ENCODE data around the gene CDCA7L.
"Not testable (repeated sequence)": the region's sequence is repeated elsewhere in the genome, so short reads cannot be mapped to it uniquely, and the experiment has no call there.

CDCA7L gene

DNA sequence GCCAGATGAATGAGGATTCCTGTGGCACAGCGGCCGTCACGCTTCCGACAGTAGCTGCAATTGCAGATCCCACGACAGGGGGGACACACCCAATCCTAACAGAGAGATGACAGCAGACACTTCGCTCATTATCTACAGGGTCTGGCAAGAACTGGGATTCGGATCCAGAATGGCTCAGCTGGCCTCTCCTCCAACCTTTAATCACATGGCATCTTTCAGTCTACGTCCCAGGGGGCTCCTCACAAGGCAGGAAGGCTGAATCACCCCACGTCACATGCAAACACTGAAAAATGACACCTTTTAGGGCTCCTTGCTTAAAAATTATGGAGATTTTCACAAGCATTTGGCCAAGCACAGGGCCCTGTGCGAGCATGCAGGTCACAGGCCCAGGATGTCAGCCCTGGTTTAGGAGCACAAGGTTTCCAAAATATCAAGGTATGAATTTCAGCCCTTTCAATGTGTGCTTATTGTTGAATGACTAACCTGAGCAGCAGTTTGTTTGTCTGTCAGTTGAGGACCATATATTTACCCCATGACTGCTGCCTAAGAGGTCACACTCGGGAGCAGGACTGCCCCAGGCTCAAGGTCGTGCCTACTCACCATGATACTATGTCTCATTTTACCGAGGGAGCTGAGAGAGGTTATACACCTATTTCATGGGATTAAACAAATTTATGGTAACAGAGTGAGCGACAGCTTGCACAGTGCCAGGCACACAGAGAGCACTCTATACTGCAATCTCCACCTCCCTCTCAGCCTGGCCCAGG lies 42.5 kb downstream of the CDCA7L start:
- DNase-seq: no peak

- no peak for DNase-seq
These were observed 43.5 kb downstream of the CDCA7L start for GRCh38 chr7:21902240-21902639.

- no peak for DNase-seq
These were observed 47.3 kb downstream of the CDCA7L start for GRCh38 chr7:21898265-21898930.

DNA sequence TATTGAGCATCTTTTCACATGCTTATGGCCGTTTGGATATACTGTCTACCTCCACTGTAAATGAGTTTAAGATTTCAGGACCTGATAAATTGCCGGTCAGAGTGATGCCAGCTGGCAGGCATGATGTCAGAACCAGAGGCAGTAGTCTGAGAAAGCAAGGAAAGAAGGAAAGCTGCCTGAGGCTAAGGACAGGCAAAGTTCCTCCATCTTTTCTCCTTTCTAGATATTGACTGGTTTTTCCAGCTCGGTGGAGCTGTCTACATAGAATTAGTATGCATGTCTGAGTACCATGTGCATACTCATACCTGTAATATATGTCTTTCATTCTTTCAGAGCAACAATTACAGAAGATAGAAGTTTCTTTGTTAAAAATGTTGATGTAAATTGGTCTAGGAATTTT lies 52.3 kb downstream of the CDCA7L start:
- DNase-seq: no peak

DNA sequence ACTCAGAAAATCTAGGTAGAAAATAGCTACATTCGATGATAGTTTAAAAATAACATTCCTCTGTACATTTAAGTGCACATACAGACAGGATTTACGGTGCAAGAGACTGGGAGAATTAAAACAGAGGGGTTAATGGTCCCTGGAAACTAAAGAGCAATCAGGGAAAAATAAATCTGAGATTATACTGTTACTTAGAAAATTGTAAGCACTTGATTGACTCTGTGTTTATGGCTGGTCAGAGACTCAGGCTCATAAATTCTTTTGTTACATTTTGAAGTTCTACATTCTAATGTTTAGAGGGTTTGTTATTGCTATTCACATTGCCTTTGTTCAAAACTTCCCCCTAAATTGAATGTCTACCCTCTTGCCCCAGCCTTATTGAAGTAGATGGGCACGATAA lies 54.4 kb downstream of the CDCA7L start:
- DNase-seq: no peak

GRCh38 chr7:21887779-21888178 lies 57.9 kb downstream of the CDCA7L start:
- no peak for DNase-seq

DNA sequence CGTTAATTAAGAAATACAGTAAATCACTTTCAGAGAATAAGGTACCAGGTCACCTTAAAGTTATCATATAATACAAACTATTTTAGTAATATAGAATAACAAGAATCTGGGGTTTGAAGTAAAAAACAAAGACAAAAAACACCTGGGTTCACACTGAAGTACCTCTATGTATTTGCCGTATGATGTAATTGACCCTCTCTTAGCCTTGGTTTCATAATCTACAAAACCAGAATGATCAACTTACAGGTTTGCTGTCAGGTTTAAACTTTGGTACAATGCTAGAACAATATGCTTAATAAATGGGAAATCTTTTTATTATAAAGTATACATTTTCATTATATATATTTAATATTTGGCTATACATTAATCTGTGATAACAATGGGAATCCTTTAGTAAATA lies 58.3 kb downstream of the CDCA7L start:
- no peak for DNase-seq

DNA sequence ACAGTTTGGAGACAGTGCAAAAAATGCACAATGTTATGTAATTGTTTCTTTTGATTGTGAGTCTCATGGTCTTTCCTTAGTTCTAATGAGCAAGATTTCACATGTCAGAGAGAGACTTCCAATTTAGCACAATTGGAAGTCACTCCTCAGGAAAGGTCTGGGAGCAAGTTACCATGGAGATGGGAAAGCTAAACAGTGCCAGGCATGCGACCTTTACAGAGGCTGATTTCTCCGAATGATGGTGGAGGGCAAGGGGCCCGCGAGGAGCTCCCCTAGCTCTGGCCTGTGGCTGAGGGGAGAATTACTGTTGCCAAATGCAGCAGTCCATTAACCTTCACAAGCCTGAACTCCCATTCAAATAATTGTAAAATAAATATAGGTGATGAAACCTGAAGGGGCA lies 59.3 kb downstream of the CDCA7L start:
- no peak for DNase-seq

DNA sequence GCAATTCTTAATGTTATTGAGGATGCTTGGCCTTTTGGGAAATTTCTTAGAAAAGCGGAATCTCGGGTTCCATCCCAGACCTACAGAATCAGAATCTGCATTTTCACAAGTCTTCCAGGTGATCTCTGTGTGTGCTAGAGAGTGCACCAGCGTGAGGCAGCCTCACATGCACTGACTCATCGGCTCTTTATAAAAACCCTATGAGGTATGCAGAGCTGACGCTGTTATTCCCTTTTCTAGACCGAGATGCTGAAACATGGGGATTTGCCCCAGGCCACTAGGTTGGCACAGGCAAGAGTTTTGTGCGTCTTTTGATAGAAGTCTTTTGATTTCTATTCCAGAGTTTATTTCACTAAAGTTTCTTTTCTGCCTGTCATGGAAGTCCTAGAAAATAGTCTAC lies 61.2 kb downstream of the CDCA7L start:
- no peak for DNase-seq

GRCh38 chr7:21883501-21883900 lies 62.2 kb downstream of the CDCA7L start:
- not testable (repeated sequence) for DNase-seq

DNA sequence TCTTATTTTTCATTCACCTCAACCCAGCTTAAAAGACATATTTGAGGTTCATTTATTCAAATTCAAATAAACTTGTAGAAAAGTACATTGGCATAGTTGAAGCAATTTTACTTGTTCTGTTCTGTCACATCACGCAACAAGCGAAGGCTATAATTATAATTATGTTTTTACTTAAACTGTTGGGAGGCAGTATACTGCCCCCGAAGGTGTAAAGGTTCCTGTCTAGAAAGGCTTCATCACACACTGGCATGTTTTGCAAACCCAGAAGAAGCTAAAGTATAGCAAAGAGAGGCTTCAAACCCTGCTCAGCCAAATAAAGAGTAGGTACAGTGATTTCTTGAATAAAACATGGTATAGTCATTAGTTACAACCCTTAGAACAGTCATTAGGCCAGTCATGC lies 62.6 kb downstream of the CDCA7L start:
- no peak for DNase-seq

GRCh38 chr7:21869785-21870402 lies 75.8 kb downstream of the CDCA7L start:
- DNase-seq: no peak

GRCh38 chr7:21868576-21868850 lies 77.2 kb downstream of the CDCA7L start:
- DNase-seq: no peak

DNA sequence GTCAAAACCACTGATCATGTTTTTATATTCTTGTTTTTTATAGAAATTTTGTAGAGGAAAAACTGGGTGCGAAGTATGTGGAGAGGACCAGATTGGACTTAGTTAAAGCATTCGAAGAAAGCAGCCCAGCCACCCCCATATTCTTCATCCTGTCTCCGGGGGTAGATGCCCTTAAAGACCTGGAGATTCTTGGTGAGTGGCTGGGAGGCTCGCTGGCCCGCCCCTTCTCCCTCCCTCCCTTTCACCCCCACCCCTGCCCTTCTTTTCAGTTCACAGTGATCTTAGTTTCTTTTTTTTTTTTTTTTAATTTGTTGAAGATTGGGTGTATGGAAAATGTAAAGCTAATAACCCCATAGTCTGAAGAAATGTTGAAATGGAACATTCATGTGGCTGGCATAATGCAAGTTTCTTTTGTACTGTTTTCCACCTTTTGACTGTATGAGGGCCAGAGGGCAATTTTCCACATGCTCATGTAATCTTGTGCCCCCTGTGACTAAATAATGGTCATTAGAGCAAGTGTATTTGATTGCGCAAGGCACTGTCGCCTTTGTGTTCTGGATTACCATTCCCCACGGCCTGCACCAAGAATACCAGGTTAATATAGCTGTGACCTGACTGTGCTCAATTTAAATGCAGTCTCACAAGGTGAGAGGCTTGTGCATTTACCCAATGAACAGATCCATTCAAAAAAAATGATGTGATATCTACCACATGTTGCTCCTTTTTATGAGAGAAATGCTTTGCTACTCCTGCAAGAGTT lies 77.7 kb downstream of the CDCA7L start:
- no peak for DNase-seq

DNA sequence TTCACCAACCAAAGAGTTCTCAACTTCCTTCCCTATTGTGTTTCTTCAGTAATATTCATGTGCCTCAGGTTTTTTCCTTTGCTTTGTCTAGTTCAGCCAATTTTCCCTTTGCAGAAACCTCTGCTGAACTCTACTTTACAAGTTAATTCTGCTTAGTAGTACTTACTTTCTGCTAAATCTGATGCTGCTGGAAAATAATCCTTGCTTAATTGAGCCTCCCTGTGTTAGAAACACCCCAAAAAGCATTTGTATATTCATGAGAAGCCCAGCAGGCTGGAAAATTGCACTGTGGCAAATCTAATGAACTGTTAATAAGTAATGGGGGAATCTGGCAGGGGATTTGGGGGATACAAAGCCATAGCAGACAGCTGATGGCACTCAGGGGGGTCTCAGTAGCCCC lies 78.5 kb downstream of the CDCA7L start:
- DNase-seq: no peak

GRCh38 chr7:21866731-21867130 lies 79.0 kb downstream of the CDCA7L start:
- DNase-seq: no peak

DNA sequence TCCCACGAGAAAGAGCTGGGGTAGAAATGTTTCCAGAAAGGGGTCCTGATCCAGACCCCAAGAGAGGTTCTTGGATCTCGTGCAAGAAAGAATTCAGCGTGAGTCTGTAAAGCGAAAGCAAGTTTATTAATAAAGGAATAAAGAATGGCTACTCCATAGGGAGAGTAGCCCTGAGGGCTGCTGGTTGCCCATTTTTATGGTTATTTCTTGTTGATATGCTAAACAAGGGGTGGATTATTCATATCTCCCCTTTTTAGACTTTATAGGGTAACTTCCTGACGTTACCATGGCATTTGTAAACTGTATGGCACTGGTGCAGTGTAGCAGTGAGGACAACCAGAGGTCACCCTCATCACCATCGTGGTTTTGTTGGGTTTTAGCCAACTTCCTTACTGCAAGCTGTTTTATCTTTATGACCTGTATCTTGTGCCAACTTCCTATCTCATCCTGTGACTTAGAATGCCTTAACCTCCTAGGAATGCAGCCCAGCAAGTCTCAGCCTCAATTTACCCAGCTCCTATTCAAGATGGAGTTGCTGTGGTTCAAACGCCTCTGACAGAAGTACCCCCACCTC lies 80.0 kb downstream of the CDCA7L start:
- not testable (repeated sequence) for DNase-seq

GRCh38 chr7:21851559-21851967 lies 94.1 kb downstream of the CDCA7L start:
- no peak for DNase-seq
